ENCODE data around the gene DUSP23.

DNA sequence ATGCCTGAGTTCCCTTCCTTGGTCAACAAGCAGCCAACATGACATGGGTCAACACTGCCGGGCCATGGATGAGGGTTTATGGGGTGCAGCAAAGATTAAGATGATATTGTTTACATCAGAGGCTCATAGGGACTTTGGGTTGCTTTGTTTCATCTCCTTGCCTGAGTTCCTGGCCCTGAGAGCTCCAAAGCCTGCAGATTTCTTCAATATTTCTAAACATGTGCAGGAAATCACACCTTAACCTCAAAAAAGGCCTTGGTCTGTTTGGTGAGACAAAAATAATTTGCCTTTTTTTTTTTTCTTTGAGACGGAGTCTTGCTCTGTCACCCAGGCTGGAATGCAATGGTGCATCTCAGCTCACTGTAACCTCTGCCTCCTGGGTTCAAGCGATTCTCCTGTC lies 46.8 kb downstream of the DUSP23 start:
- TF ChIP-seq, protein P1, sequence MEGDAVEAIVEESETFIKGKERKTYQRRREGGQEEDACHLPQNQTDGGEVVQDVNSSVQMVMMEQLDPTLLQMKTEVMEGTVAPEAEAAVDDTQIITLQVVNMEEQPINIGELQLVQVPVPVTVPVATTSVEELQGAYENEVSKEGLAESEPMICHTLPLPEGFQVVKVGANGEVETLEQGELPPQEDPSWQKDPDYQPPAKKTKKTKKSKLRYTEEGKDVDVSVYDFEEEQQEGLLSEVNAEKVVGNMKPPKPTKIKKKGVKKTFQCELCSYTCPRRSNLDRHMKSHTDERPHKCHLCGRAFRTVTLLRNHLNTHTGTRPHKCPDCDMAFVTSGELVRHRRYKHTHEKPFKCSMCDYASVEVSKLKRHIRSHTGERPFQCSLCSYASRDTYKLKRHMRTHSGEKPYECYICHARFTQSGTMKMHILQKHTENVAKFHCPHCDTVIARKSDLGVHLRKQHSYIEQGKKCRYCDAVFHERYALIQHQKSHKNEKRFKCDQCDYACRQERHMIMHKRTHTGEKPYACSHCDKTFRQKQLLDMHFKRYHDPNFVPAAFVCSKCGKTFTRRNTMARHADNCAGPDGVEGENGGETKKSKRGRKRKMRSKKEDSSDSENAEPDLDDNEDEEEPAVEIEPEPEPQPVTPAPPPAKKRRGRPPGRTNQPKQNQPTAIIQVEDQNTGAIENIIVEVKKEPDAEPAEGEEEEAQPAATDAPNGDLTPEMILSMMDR (conservative IDR thresholded peaks at IDR 0.05; ENCODE audit: low read length): no peak
- no peak for TF ChIP-seq EZH2phosphoT487 (IDR thresholded peaks at IDR 0.05; ENCODE audit: borderline replicate concordance, low read depth, low read length)
